Measurements from ENCODE around the gene KMT2B. TPM values are rescaled to one million over a fixed set of nuclear protein-coding genes. Genes with fewer than 3 reads are reported as not detected.

Gene KMT2B
- polyA plus RNA-seq, 1 donor, result 33.2 TPM

DNA sequence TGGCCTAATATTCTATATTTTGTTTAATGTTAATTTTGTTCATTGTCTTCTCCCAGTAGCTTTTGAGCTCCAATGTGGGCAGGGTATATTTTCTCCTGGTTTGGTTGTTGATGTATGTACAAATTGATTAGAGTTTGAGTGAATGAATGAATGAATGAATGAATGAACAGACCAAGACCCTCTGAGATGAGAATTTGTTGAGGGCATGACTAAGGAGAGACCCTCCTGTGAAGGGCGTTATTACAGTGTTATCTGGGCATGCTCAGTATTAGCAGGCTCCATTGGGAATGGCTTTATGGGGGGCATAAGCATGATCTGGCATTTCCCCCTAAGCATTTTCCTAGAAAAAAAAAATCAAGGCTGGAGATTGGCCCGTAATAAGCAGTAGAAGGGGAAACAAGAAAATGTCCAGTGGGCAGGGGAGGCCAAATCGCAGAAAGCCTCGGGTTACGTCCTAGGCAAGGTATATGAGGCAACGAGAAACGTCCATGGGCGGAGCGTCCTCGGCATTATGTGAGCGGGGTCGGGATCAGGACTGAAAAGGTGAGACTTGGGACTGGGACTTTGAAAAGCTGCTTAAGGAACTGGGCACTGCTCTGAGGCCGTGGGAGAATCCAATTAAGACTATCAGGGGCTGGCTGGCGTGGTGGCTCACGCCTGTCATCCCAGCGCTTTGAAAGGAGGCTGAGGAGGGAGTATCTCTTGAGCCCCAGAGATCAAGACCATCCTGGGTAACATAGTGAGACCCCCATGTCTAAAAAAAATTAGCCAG, 56.7 kb downstream of the KMT2B start:
- no CpG with 5 or more reads among the region's 16 CpGs for WGBS (ENCODE audit: insufficient coverage, low lambda C conversion rate)
- H3K27ac ChIP-seq (ENCODE audit: low read length), result no peak overlapping the region
- peaks cover 5% of the 10 kb centered on the region for H3K36me3 ChIP-seq (ENCODE audit: control insufficient read depth, insufficient read depth, low read length)
- H3K4me1 ChIP-seq (ENCODE audit: control insufficient read depth, insufficient read depth, low read length), result peaks cover 11% of the 10 kb centered on the region
- DNase-seq, result no peak
- no peaks in the 10 kb centered on the region for H3K9me3 ChIP-seq (ENCODE audit: control insufficient read depth, low read depth, low read length)
- H3K27me3 ChIP-seq (ENCODE audit: control insufficient read depth, insufficient read depth, low read length), result no peaks in the 10 kb centered on the region
- peak overlapping the region; percentile 11 for H3K4me3 ChIP-seq (ENCODE audit: low read length)

DNA sequence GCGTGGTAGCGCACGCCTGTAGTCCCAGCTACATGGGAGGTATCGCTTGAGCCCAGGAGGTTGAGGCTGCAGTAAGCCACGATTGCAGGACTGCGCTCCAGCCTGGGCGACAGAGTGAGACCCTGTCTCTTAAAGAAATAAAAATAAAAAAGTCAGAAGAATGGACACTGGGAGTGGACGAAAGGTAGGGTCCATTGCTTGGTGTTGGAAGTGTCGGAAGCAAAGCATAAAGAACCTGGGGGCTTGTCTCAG, 57.2 kb downstream of the KMT2B start:
- Histone ChIP-seq H3K4me3 (ENCODE audit: low read length) (peak overlapping the region; percentile 11), H3K9me3 (ENCODE audit: control insufficient read depth, low read depth, low read length) (no peaks in the 10 kb centered on the region), H3K27me3 (ENCODE audit: control insufficient read depth, insufficient read depth, low read length) (no peaks in the 10 kb centered on the region), H3K36me3 (ENCODE audit: control insufficient read depth, insufficient read depth, low read length) (peaks cover 9% of the 10 kb centered on the region), H3K4me1 (ENCODE audit: control insufficient read depth, insufficient read depth, low read length) (peaks cover 11% of the 10 kb centered on the region), H3K27ac (ENCODE audit: low read length) (no peak overlapping the region)
- WGBS (ENCODE audit: insufficient coverage, low lambda C conversion rate), result 0% methylated on average over 1 of the region's 9 CpGs
- DNase-seq, result no peak

DNA sequence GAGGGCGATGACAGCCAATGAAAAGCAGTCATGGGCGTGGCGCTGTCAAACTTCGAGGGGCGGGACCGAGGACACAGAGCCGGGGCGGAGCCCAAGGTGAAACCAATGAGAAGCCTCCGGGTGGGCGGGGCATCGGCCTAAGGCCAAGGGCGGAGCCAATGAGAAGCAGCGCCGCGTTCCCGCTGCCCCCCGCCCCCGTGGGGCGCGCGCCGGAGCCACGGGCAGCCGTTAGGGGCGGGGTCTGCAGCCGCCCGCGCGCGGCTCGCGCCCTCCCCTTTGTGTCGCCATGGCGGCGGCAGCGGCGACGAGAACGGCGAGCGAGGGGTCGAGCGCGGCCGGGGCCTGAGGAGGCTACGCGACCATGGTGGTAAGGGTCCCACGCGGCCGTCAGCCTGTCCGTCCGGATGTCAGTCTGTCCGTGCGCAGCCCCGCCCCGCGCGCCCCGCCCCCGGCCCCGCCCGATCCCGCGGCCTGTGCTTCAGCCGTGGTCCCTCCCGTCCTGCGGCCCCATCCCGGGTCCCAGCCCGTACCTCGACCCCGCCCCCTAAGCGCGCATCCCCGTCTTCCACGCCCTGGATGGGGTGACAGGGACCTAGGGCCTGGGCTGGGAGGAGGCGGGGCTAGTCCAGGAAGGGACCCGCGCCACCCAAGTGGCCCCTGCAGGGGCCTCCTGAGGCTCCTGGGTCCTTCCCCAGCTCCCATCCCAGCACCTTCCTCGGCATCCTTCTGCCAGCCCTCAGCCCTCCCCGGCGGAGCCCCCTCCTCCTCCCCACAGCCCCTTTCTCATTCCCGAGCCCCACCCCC, 57.7 kb downstream of the KMT2B start, which contains the start of gene ARHGAP33:
Gene ARHGAP33 (plus strand): TSS at position 267 of the 804 bp plus-strand sequence. CDS start 95 bp downstream, at position 362.
- no peak within 1 kb of the TSS for H3K27ac ChIP-seq (ENCODE audit: low read length)
- WGBS (ENCODE audit: insufficient coverage, low lambda C conversion rate), result no CpG with 5 or more reads among the region's 82 CpGs

DNA sequence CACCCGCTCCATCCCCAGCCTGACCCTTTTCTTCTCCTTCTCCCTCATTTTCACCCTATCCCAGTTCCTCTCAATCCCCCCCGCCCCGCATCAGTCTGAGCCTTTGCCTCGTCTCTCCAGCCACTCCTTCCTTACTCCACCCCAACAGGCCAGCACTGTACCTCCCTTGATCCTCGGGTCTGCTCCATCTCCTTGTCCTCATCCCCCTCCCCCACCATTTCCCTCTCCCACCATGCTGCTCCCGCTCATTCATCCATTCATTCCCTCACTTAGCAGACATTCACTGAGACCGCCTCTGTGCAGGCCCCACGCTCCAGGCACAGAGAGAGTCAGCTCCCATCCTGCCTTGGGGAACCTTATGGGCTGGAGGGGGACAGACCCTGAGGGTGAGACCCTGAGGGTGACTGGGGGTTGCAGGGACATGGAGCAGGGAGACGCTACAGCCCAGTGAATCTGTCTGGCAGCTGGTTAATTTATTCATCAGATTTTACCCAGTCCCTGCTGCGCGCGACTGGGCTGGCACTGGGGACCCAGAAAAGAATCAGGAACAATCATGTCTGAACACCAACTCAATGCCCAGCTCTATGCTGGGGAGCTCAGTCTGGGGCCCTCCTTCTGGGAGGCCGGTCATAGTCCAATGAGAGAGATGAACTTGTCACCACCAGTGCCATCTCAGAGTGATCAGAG, 58.4 kb downstream of the KMT2B start:
- Histone ChIP-seq H3K27me3 (ENCODE audit: control insufficient read depth, insufficient read depth, low read length) (no peaks in the 10 kb centered on the region), H3K9me3 (ENCODE audit: control insufficient read depth, low read depth, low read length) (no peaks in the 10 kb centered on the region), H3K4me3 (ENCODE audit: low read length) (peak overlapping the region; percentile 59), H3K27ac (ENCODE audit: low read length) (no peak overlapping the region), H3K4me1 (ENCODE audit: control insufficient read depth, insufficient read depth, low read length) (peaks cover 11% of the 10 kb centered on the region), H3K36me3 (ENCODE audit: control insufficient read depth, insufficient read depth, low read length) (peaks cover 12% of the 10 kb centered on the region)
- peak in 1 of 2 donors; percentile 37 for DNase-seq
- 0% methylated on average over 1 of the region's 13 CpGs for WGBS (ENCODE audit: insufficient coverage, low lambda C conversion rate)

More for the DNA sequence above, 57.7 kb downstream of the KMT2B start, which contains the start of gene ARHGAP33:
- peak; percentile 96 for DNase-seq
- Histone ChIP-seq H3K9me3 (ENCODE audit: control insufficient read depth, low read depth, low read length) (no peaks in the 10 kb centered on the region), H3K36me3 (ENCODE audit: control insufficient read depth, insufficient read depth, low read length) (peaks cover 10% of the 10 kb centered on the region), H3K4me3 (ENCODE audit: low read length) (peak within 1 kb of the TSS; percentile 59), H3K27me3 (ENCODE audit: control insufficient read depth, insufficient read depth, low read length) (no peaks in the 10 kb centered on the region), H3K4me1 (ENCODE audit: control insufficient read depth, insufficient read depth, low read length) (peaks cover 11% of the 10 kb centered on the region)

GRCh38 chr19:35777086-35777841, 59.5 kb downstream of the KMT2B start:
- Histone ChIP-seq H3K9me3 (ENCODE audit: control insufficient read depth, low read depth, low read length) (no peaks in the 10 kb centered on the region), H3K4me3 (ENCODE audit: low read length) (no peak overlapping the region), H3K27ac (ENCODE audit: low read length) (no peak overlapping the region), H3K36me3 (ENCODE audit: control insufficient read depth, insufficient read depth, low read length) (peaks cover 15% of the 10 kb centered on the region), H3K4me1 (ENCODE audit: control insufficient read depth, insufficient read depth, low read length) (peaks cover 11% of the 10 kb centered on the region), H3K27me3 (ENCODE audit: control insufficient read depth, insufficient read depth, low read length) (no peaks in the 10 kb centered on the region)
- WGBS (ENCODE audit: insufficient coverage, low lambda C conversion rate), result no CpG with 5 or more reads among the region's 19 CpGs
- no peak for DNase-seq

GRCh38 chr19:35777961-35778360, 60.2 kb downstream of the KMT2B start:
- WGBS (ENCODE audit: insufficient coverage, low lambda C conversion rate), result no CpG with 5 or more reads among the region's 7 CpGs
- H3K4me1 ChIP-seq (ENCODE audit: control insufficient read depth, insufficient read depth, low read length), result peaks cover 11% of the 10 kb centered on the region

DNA sequence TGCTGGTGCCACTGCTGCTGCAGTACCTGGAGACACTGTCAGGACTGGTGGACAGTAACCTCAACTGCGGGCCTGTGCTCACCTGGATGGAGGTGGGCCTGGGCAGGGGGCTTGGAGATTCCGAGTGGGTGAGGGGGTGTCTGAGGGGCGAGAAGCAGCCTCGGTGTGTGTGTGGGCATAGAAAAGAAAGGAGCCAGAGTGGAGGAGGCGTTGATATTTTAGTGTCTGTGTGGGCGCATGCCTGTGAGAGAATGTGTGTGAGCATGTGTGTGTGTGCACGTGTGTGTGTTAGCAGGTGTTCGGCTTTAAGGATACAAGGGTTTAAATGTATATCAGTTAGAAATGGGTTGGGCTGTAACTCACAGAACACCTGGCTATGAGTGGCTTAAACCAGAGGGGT, 61.2 kb downstream of the KMT2B start:
- Histone ChIP-seq H3K4me3 (ENCODE audit: low read length) (no peak overlapping the region), H3K27me3 (ENCODE audit: control insufficient read depth, insufficient read depth, low read length) (no peaks in the 10 kb centered on the region), H3K4me1 (ENCODE audit: control insufficient read depth, insufficient read depth, low read length) (peaks cover 15% of the 10 kb centered on the region), H3K36me3 (ENCODE audit: control insufficient read depth, insufficient read depth, low read length) (peaks cover 20% of the 10 kb centered on the region), H3K9me3 (ENCODE audit: control insufficient read depth, low read depth, low read length) (no peaks in the 10 kb centered on the region), H3K27ac (ENCODE audit: low read length) (no peak overlapping the region)
- no peak for DNase-seq
- no CpG with 5 or more reads among the region's 8 CpGs for WGBS (ENCODE audit: insufficient coverage, low lambda C conversion rate)

More at GRCh38 chr19:35777961-35778360, 60.2 kb downstream of the KMT2B start:
- H3K9me3 ChIP-seq (ENCODE audit: control insufficient read depth, low read depth, low read length), result no peaks in the 10 kb centered on the region
- DNase-seq, result no peak
- H3K27me3 ChIP-seq (ENCODE audit: control insufficient read depth, insufficient read depth, low read length), result no peaks in the 10 kb centered on the region
- H3K4me3 ChIP-seq (ENCODE audit: low read length), result no peak overlapping the region
- H3K27ac ChIP-seq (ENCODE audit: low read length), result no peak overlapping the region
- peaks cover 19% of the 10 kb centered on the region for H3K36me3 ChIP-seq (ENCODE audit: control insufficient read depth, insufficient read depth, low read length)

GRCh38 chr19:35780058-35780457, 62.3 kb downstream of the KMT2B start:
- Histone ChIP-seq H3K36me3 (ENCODE audit: control insufficient read depth, insufficient read depth, low read length) (peaks cover 20% of the 10 kb centered on the region), H3K27ac (ENCODE audit: low read length) (no peak overlapping the region)
- no CpG with 5 or more reads among the region's 16 CpGs for WGBS (ENCODE audit: insufficient coverage, low lambda C conversion rate)

GRCh38 chr19:35780717-35781116, 62.9 kb downstream of the KMT2B start:
- Histone ChIP-seq H3K27me3 (ENCODE audit: control insufficient read depth, insufficient read depth, low read length) (no peaks in the 10 kb centered on the region), H3K36me3 (ENCODE audit: control insufficient read depth, insufficient read depth, low read length) (peaks cover 20% of the 10 kb centered on the region), H3K4me3 (ENCODE audit: low read length) (no peak overlapping the region), H3K27ac (ENCODE audit: low read length) (no peak overlapping the region), H3K4me1 (ENCODE audit: control insufficient read depth, insufficient read depth, low read length) (peaks cover 20% of the 10 kb centered on the region), H3K9me3 (ENCODE audit: control insufficient read depth, low read depth, low read length) (no peaks in the 10 kb centered on the region)
- WGBS (ENCODE audit: insufficient coverage, low lambda C conversion rate), result no CpG with 5 or more reads among the region's 20 CpGs
- no peak for DNase-seq

More at GRCh38 chr19:35780058-35780457, 62.3 kb downstream of the KMT2B start:
- no peaks in the 10 kb centered on the region for H3K9me3 ChIP-seq (ENCODE audit: control insufficient read depth, low read depth, low read length)
- H3K4me3 ChIP-seq (ENCODE audit: low read length), result no peak overlapping the region
- peaks cover 17% of the 10 kb centered on the region for H3K4me1 ChIP-seq (ENCODE audit: control insufficient read depth, insufficient read depth, low read length)
- H3K27me3 ChIP-seq (ENCODE audit: control insufficient read depth, insufficient read depth, low read length), result no peaks in the 10 kb centered on the region
- no peak for DNase-seq

GRCh38 chr19:35781650-35782049, 63.8 kb downstream of the KMT2B start:
- WGBS (ENCODE audit: insufficient coverage, low lambda C conversion rate), result no CpG with 5 or more reads among the region's 9 CpGs
- no peak for DNase-seq
- H3K27me3 ChIP-seq (ENCODE audit: control insufficient read depth, insufficient read depth, low read length), result no peaks in the 10 kb centered on the region

More at GRCh38 chr19:35781650-35782049, 63.8 kb downstream of the KMT2B start:
- Histone ChIP-seq H3K4me1 (ENCODE audit: control insufficient read depth, insufficient read depth, low read length) (peaks cover 19% of the 10 kb centered on the region), H3K27ac (ENCODE audit: low read length) (no peak overlapping the region), H3K4me3 (ENCODE audit: low read length) (no peak overlapping the region), H3K9me3 (ENCODE audit: control insufficient read depth, low read depth, low read length) (no peaks in the 10 kb centered on the region), H3K36me3 (ENCODE audit: control insufficient read depth, insufficient read depth, low read length) (peaks cover 20% of the 10 kb centered on the region)

Measured in large intestine (tissue), 3 donors.